ENCODE data around the gene GPR39. TPM values are rescaled to one million over a fixed set of nuclear protein-coding genes. Genes with fewer than 3 reads are reported as not detected.

GPR39 gene
- total RNA-seq, 1 experiment from 2014 or later: 20.9 TPM

GRCh38 chr2:132400169-132400900 is 16.3 kb upstream of the GPR39 start:
- no TSS peak for BruUV-seq (replicated peaks)
- no peaks in the 10 kb centered on the region for H3K9me3 ChIP-seq (ENCODE audit: insufficient read depth, low read depth)

GRCh38 chr2:132400901-132401240 is 15.7 kb upstream of the GPR39 start:
- Histone ChIP-seq H3K79me2 (ENCODE audit: low read depth) (no peaks in the 10 kb centered on the region), H3K9me2 (ENCODE audit: insufficient read depth) (no peaks in the 10 kb centered on the region), H2AFZ (no peak overlapping the region), H3K27me3 (ENCODE audit: insufficient read depth, low read depth) (no peaks in the 10 kb centered on the region), H3K27ac (no peak overlapping the region), H3K4me2 (no peak overlapping the region), H4K20me1 (ENCODE audit: insufficient read depth) (no peaks in the 10 kb centered on the region), H3K4me3 (no peak overlapping the region), H3K36me3 (ENCODE audit: low read depth) (no peaks in the 10 kb centered on the region), H3K9me3 (ENCODE audit: insufficient read depth, low read depth) (no peaks in the 10 kb centered on the region), H3F3A (ENCODE audit: insufficient read depth, low read depth) (peaks cover 12% of the 10 kb centered on the region), H3K4me1 (replicated peaks; ENCODE audit: insufficient read depth) (peaks cover 17% of the 10 kb centered on the region; the same call in 1 of the 2 replicates)
- no TSS peak for BruUV-seq (replicated peaks)
- DNase-seq: no peak
- intact Hi-C loops (cut with micrococcal nuclease; ENCODE audit: unreplicated experiment): no loop called here
- TF ChIP-seq EZH2 (IDR thresholded peaks at IDR 0.05; ENCODE audit: low read depth) (no peak), CTCF (conservative IDR thresholded peaks at IDR 0.05) (no peak)
- ChIA-PET POLR2A (ENCODE audit: unreplicated experiment) (no interaction called here), CTCF (interaction anchor here (0.5 kb wide), 1 partner anchor 15 kb away, joined by 5 read pairs; no protein-coding TSS in a partner anchor)

More at GRCh38 chr2:132400169-132400900, 16.3 kb upstream of the GPR39 start:
- H3K9me2 ChIP-seq (ENCODE audit: insufficient read depth): no peaks in the 10 kb centered on the region
- H3K79me2 ChIP-seq (ENCODE audit: low read depth): no peaks in the 10 kb centered on the region
- H2AFZ ChIP-seq: no peak overlapping the region
- peaks cover 12% of the 10 kb centered on the region for H3F3A ChIP-seq (ENCODE audit: insufficient read depth, low read depth)
- no peaks in the 10 kb centered on the region for H3K27me3 ChIP-seq (ENCODE audit: insufficient read depth, low read depth)
- ChIA-PET CTCF (interaction anchor here (0.5 kb wide), 1 partner anchor 15 kb away, joined by 5 read pairs; no protein-coding TSS in a partner anchor), POLR2A (ENCODE audit: unreplicated experiment) (no interaction called here)
- no peaks in the 10 kb centered on the region for H3K36me3 ChIP-seq (ENCODE audit: low read depth)
- no peaks in the 10 kb centered on the region for H4K20me1 ChIP-seq (ENCODE audit: insufficient read depth)
- H3K4me2 ChIP-seq: no peak overlapping the region
- TF ChIP-seq EZH2 (IDR thresholded peaks at IDR 0.05; ENCODE audit: low read depth) (no peak), CTCF (conservative IDR thresholded peaks at IDR 0.05) (no peak; the same call in 1 of the 2 replicates)
- peak in 1 of 2 experiments; percentile 91 for DNase-seq
- H3K4me3 ChIP-seq: no peak overlapping the region
- intact Hi-C loops (cut with micrococcal nuclease; ENCODE audit: unreplicated experiment): no loop called here
- no peak overlapping the region for H3K27ac ChIP-seq
- peaks cover 17% of the 10 kb centered on the region; the same call in 1 of the 2 replicates for H3K4me1 ChIP-seq (replicated peaks; ENCODE audit: insufficient read depth)

- no peaks in the 10 kb centered on the region for H3K36me3 ChIP-seq (ENCODE audit: low read depth)
- no peak for DNase-seq
- H4K20me1 ChIP-seq (ENCODE audit: insufficient read depth): no peaks in the 10 kb centered on the region
- H3K9me3 ChIP-seq (ENCODE audit: insufficient read depth, low read depth): no peaks in the 10 kb centered on the region
- peaks cover 12% of the 10 kb centered on the region for H3F3A ChIP-seq (ENCODE audit: insufficient read depth, low read depth)
- no peaks in the 10 kb centered on the region for H3K27me3 ChIP-seq (ENCODE audit: insufficient read depth, low read depth)
- POLR2A ChIA-PET (ENCODE audit: unreplicated experiment): no interaction called here
- TF ChIP-seq EZH2 (IDR thresholded peaks at IDR 0.05; ENCODE audit: low read depth): no peak
- no peak for TF ChIP-seq CTCF (conservative IDR thresholded peaks at IDR 0.05)
- no peak overlapping the region for H3K27ac ChIP-seq
- H3K4me1 ChIP-seq (replicated peaks; ENCODE audit: insufficient read depth): peaks cover 17% of the 10 kb centered on the region; the same call in 1 of the 2 replicates
- intact Hi-C loops (cut with micrococcal nuclease; ENCODE audit: unreplicated experiment): no loop called here
- no peaks in the 10 kb centered on the region for H3K79me2 ChIP-seq (ENCODE audit: low read depth)
- H3K4me2 ChIP-seq: no peak overlapping the region
- H3K9me2 ChIP-seq (ENCODE audit: insufficient read depth): no peaks in the 10 kb centered on the region
- no peak overlapping the region for H2AFZ ChIP-seq
- no TSS peak for BruUV-seq (replicated peaks)
- H3K4me3 ChIP-seq: no peak overlapping the region
- CTCF ChIA-PET: no interaction called here
Measured at GRCh38 chr2:132401326-132401725, 15.3 kb upstream of the GPR39 start.
